ENCODE results near the gene FRMD4A. TPM values are rescaled to one million over a fixed set of nuclear protein-coding genes. Genes with fewer than 3 reads are reported as not detected.

Gene FRMD4A
- total RNA-seq, 4 donors from 2014 or later = 4.0 to 12.7 (median 5.6) TPM

GRCh38 chr10:13991353-13991752 lies 339.4 kb downstream of the FRMD4A start:
- H3K4me3 ChIP-seq = no peak overlapping the region
- H3K27ac ChIP-seq = peak overlapping the region; percentile 43 to 64 (median 60)

GRCh38 chr10:13990946-13991345 lies 339.8 kb downstream of the FRMD4A start:
- WGBS, 2 donors (ENCODE audit: low coverage in 1 of 2) = 53 to 68% methylated on average over 7 of the region's 7 CpGs
- Histone ChIP-seq H3K27ac (peak overlapping the region; percentile 43 to 64 (median 60)), H3K4me3 (no peak overlapping the region), H3K36me3 (no peaks in the 10 kb centered on the region), H3K9me3 (no peaks in the 10 kb centered on the region), H3K27me3 (no peaks in the 10 kb centered on the region), H3K4me1 (peaks cover 0 to 17% (median 0%) of the 10 kb centered on the region in 4 donors)
- no peak for DNase-seq
- intact Hi-C loops (cut with DNase I; ENCODE audit: low total_unique reads) = no loop called here
- in situ Hi-C loops (cut with MboI; ENCODE audit: low pct_ligation_motif_present in 1 of 4, low pct_unique_long_range_greater_than_20kb in 1 of 4, low sequenced_read_pairs in 3 of 4) = no loop called here
- no peak for TF ChIP-seq CTCF (IDR thresholded peaks at IDR 0.05)
- TF ChIP-seq POLR2A (IDR thresholded peaks at IDR 0.05) = no peak
- TF ChIP-seq EP300 (IDR thresholded peaks at IDR 0.05; ENCODE audit: low read depth) = no peak
- TF ChIP-seq POLR2AphosphoS5 (IDR thresholded peaks at IDR 0.05) = no peak

More at GRCh38 chr10:13991353-13991752, 339.4 kb downstream of the FRMD4A start:
- in situ Hi-C loops (cut with MboI; ENCODE audit: low pct_ligation_motif_present in 1 of 4, low pct_unique_long_range_greater_than_20kb in 1 of 4, low sequenced_read_pairs in 3 of 4) = no loop called here
- 63 to 75% methylated on average over 2 to 5 of the region's 5 CpGs for WGBS, 2 donors (ENCODE audit: low coverage in 1 of 2)
- Histone ChIP-seq H3K27me3 (no peaks in the 10 kb centered on the region), H3K36me3 (no peaks in the 10 kb centered on the region), H3K4me1 (peaks cover 0 to 17% (median 0%) of the 10 kb centered on the region in 4 donors), H3K9me3 (no peaks in the 10 kb centered on the region)
- TF ChIP-seq POLR2A (IDR thresholded peaks at IDR 0.05) (no peak), POLR2AphosphoS5 (IDR thresholded peaks at IDR 0.05) (no peak), CTCF (IDR thresholded peaks at IDR 0.05) (no peak), EP300 (IDR thresholded peaks at IDR 0.05; ENCODE audit: low read depth) (no peak)
- intact Hi-C loops (cut with DNase I; ENCODE audit: low total_unique reads) = no loop called here
- DNase-seq = no peak

- intact Hi-C loops (cut with DNase I; ENCODE audit: low total_unique reads) (no loop called here), in situ Hi-C loops (cut with MboI; ENCODE audit: low pct_ligation_motif_present in 1 of 4, low pct_unique_long_range_greater_than_20kb in 1 of 4, low sequenced_read_pairs in 3 of 4) (no loop called here)
- Histone ChIP-seq H3K9me3 (no peaks in the 10 kb centered on the region), H3K4me3 (no peak overlapping the region), H3K27me3 (no peaks in the 10 kb centered on the region), H3K36me3 (no peaks in the 10 kb centered on the region), H3K4me1 (peaks cover 0 to 17% (median 0%) of the 10 kb centered on the region in 4 donors), H3K27ac (peak overlapping the region; percentile 43 to 64 (median 60))
- DNase-seq = no peak
- 44 to 55% methylated on average over 4 to 12 of the region's 12 CpGs for WGBS, 2 donors (ENCODE audit: low coverage in 1 of 2)
- no peak for TF ChIP-seq CTCF (IDR thresholded peaks at IDR 0.05)
These were observed 340.3 kb downstream of the FRMD4A start for GRCh38 chr10:13990392-13990805.

GRCh38 chr10:13989616-13990015 lies 341.1 kb downstream of the FRMD4A start:
- Histone ChIP-seq H3K4me3 (no peak overlapping the region), H3K27ac (peak overlapping the region; percentile 43 to 64 (median 60)), H3K4me1 (peaks cover 0 to 17% (median 0%) of the 10 kb centered on the region in 4 donors), H3K27me3 (no peaks in the 10 kb centered on the region), H3K9me3 (no peaks in the 10 kb centered on the region), H3K36me3 (no peaks in the 10 kb centered on the region)
- 90 to 100% methylated on average over 2 of the region's 2 CpGs for WGBS, 2 donors (ENCODE audit: low coverage in 1 of 2)
- in situ Hi-C loops (cut with MboI; ENCODE audit: low pct_ligation_motif_present in 1 of 4, low pct_unique_long_range_greater_than_20kb in 1 of 4, low sequenced_read_pairs in 3 of 4) = no loop called here
- intact Hi-C loops (cut with DNase I; ENCODE audit: low total_unique reads) = no loop called here
- TF ChIP-seq EP300 (IDR thresholded peaks at IDR 0.05; ENCODE audit: low read depth) (no peak), CTCF (IDR thresholded peaks at IDR 0.05) (no peak), POLR2A (IDR thresholded peaks at IDR 0.05) (no peak), POLR2AphosphoS5 (IDR thresholded peaks at IDR 0.05) (no peak)
- DNase-seq = no peak
